ENCODE data around the gene TNFRSF18.

TNFRSF18 gene

GRCh38 chr1:1240348-1240732 is 33.9 kb upstream of the TNFRSF18 start:
- no peak for DNase-seq

- DNase-seq = no peak
Measured at GRCh38 chr1:1239614-1240347, 33.4 kb upstream of the TNFRSF18 start.

GRCh38 chr1:1239227-1239613 is 32.8 kb upstream of the TNFRSF18 start:
- no peak for DNase-seq

DNA sequence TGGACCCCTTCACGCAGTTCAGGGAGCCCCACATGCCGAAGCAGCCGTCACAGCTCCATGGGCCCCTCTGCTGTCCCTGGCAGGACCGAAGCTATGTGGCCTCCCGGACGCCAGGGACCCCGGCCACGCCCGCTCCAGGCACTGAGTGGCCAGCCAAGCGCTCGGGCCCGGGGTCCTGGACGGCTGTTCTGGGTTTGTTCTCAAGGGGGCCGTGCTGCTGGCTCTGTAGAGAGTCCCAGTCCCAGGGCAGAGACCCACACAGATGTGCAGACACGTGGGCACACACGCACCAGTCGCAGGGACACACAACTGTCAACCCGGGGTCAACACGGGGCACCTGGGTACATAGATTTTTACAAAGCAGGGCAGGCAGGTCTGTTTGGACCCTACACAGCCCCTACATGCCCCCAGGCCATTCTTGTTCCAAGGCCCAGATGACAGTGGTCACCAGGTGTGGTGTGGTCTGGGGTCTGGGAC is 32.3 kb upstream of the TNFRSF18 start:
- no peak for DNase-seq

GRCh38 chr1:1237874-1238701 is 31.7 kb upstream of the TNFRSF18 start:
- DNase-seq = no peak

DNA sequence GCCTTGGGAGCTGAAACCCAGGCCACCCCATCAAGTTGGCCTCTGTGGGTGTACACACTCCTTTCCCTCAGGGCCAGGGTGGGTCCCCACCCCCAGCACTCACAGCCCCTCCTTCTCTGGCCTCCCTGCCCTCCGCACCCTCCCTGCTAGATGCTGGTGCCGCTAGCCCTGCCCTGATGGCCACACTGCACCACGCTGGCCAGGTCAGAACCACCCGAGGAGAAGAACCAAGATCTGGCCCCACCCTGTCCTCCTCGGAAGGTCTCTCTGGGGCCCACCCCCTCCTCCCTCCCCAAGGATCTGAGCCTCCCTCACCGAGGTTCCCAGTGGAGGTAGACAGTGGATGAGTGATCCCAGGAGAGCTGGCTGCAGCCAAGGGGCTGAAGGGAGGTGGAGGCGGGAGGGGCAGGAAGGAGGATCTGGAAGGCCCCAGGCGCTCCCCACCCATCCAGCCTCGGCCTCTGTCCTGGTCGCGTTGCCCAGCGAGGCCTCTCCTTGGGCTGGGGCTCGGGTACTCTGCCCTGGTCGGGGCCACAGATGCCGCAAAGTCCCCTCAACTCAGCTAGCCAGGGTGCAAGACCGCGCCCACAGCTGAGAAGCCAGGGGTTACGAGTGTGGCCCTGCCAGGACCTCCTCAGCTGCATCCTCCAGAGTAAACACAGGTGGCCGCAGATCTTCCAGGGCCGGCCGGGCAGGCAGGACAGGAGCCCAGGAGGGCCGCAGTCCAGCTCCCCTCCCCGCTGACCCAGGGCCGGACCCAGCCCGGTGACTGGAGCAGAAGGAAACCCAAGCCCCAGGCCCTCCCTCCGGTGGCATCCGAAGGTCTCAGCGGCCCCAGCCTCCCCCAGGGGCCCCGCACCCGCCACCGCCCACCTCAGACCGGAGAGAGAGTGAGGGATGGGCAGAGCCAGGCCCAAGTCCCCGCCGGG is 30.8 kb upstream of the TNFRSF18 start:
- DNase-seq = no peak

GRCh38 chr1:1236176-1236763 is 29.9 kb upstream of the TNFRSF18 start:
- DNase-seq = no peak

DNA sequence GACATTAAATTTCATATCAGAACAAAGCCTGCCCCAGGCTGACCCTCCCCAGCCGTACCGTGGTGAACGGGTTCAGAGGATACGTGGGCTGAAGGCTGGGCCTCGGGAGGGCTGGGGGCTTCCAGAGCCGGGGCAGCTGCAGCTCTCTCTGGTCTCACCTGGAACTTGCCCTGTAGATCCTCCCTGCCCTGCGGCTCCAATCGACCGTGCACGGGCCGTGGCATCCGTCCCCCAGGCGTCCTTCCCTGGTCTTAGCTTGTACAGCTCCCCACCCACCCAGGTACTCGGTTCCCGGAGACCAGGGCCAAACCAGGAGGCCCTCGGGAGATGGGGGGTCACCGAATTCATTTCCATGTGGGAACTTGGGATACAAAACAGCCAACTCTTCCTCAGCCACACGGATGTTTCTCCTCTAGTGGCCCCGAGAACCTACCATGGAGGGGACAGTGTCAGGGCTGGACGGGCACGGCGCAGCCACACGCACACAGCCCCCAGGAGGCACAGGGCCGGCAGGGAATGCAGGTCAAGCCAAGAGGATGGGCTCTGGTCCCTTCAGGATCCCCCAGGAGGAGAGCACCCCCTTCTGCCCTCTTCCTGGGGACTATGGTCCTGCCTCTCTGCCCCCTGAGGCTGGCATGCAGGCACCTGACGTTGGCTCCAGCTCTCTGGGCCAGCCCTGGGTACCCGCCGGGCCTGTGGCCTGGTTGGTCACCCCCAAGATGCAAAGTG is 28.8 kb upstream of the TNFRSF18 start:
- DNase-seq = no peak

DNA sequence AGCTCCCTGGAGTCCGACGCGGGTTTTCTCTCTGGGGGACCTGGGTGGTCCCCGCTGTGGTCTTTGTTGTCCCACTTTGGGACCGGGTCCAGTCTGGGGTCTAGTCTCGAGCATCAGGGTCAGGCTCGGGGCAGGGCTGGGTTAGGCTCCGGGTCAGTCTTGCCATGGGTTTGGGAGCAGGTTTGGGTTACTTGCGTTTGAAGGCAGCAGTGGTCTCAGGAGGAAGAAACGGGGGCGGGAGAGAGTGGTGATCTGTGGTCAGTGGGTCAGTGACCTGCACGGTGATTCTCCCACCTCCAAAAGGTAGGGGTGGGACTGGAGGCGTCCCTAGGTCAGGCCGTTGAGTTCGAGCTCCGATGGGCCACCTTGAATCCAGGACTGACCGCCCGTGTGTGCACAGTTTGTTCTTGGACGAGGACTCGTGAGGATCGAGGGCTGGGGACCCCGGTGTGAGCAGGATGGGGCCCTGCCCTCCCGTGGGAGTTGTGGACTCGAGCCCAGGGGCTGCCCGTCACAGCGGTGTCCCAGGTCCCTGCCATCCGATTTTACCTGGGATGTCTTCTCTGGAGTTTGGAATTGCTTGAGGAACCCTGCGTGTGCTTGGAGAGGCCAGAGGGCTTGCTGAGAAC is 27.9 kb upstream of the TNFRSF18 start:
- no peak for DNase-seq

DNA sequence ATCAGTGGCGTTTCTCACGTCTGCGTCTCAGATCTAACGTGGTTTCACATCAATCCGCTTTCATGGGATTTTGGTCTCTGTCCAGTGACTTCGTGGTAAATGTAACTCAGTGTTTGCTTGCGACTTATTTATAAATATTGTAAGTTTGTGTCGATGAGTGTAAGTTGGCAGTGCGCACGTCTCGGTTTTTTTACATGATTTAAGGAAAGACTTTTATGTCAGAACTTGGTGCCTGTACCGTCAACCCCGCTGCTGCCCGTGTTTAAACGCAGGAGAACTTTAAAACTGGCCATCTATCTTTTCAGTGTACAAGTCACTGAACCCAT is 27.1 kb upstream of the TNFRSF18 start:
- DNase-seq = no peak

- no peak for DNase-seq
Measured at GRCh38 chr1:1232796-1233566, 26.6 kb upstream of the TNFRSF18 start.

DNA sequence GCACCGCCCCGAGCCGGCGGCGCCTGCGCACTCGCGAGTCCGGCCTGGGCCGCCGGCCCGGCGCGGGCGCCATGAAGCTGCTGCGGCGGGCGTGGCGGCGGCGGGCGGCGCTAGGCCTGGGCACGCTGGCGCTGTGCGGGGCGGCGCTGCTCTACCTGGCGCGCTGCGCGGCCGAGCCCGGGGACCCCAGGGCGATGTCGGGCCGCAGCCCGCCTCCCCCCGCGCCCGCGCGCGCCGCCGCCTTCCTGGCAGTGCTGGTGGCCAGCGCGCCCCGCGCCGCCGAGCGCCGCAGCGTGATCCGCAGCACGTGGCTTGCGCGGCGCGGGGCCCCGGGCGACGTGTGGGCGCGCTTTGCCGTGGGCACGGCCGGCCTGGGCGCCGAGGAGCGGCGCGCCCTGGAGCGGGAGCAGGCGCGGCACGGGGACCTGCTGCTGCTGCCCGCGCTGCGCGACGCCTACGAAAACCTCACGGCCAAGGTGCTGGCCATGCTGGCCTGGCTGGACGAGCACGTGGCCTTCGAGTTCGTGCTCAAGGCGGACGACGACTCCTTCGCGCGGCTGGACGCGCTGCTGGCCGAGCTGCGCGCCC is 25.9 kb upstream of the TNFRSF18 start, which contains the start of gene B3GALT6:
B3GALT6 (plus strand) TSS at position 30 of the 588 bp plus-strand sequence; CDS start at position 72, 42 bp downstream.
- DNase-seq = no peak

DNA sequence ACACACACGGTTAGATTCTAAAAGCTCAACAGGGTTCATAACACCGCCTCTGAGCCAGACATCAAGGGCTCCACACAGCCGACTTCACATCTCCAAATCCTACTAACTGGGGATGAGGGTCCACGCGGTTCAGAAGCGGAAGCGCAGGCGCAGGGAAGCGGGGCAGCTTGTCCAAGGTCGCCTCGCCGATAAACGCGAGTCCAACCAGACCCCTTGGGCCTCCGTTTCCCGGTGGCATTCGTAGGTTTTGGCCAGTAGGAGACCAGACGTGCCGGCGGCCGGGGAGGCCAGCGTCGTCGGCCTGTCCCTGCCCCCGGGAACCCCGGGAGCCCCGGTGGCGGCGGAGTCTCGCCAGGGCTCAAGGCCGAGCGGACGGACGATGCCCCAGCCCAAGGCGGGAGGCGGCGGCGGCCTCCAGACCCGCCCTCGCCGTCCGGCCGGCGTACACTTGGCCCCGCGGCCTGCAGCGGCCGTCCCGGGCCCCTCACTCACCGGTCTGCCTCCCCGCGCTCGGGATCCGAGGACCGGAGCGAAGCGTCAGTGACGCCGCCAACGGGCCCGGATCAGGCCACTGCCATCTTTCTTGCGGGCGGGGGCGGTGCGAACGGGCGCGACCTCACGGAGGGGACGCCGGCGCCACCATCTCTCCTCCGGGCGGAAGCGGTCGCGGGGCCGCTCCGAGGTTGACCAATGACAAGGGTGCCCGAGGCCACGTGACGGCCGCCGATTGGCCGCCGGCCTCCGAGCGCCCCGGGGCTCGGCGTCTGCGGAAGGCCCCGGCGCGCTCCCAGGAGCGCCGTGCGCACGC is 25.2 kb upstream of the TNFRSF18 start, which contains the start of gene SDF4:
SDF4 (minus strand) TSS at position 602 of the 808 bp plus-strand sequence. CDS start 3,229 bp downstream, outside the sequence.
- DNase-seq = peak; percentile 97

DNA sequence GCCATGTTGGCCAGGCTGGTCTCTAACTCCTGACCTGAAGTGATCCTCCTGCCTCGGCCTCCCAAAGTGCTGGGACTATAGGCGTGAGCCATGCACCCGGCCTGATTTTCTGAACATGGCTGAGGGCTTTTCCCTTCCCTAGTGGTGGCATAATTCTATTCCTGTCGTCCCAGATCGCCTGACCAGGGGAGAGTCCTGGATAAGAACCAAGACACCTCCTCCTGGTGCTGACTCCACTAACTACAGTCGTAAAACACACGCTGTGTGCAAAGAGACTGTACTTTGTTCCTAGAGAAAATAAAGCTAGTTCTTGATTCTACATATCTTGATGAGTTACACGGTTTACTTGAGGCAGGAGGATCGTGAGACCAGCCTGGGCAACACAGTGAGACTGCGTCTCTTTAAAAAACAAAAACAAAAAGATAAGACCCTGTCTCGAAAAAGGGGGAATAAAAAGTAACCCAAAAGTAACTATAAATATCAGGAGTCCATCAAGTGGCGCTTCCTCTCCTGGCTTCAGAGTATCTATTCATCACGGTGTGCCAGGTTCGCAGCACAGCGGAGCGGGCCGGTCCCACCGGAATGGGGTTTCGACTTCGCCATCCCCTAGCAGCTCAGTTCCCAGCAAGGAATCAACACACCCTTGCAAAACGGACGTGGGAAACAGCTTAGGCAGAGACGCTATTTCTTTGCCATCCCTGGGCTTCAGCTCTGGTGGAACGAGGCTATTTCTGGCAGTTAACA is 24.4 kb upstream of the TNFRSF18 start:
- DNase-seq = peak; percentile 68

DNA sequence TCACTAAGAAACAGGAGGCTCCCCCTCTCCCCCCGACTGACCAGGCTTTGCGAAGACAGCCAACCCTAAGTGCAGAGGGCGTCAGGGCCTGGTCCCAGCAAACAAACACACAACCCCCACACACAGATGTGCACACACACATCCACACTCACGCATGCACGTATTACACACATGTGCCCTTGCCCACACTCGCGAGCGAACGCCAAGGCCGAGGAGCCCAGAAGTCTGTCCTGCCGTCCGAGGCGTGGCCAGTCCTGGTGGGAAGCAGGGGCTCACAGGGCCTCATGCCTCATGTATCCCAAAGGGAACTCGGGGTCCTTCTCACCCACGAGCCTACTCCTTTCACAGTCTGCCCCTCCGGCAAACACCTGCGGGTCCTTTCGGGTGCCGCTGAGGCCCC is 23.4 kb upstream of the TNFRSF18 start:
- no peak for DNase-seq

DNA sequence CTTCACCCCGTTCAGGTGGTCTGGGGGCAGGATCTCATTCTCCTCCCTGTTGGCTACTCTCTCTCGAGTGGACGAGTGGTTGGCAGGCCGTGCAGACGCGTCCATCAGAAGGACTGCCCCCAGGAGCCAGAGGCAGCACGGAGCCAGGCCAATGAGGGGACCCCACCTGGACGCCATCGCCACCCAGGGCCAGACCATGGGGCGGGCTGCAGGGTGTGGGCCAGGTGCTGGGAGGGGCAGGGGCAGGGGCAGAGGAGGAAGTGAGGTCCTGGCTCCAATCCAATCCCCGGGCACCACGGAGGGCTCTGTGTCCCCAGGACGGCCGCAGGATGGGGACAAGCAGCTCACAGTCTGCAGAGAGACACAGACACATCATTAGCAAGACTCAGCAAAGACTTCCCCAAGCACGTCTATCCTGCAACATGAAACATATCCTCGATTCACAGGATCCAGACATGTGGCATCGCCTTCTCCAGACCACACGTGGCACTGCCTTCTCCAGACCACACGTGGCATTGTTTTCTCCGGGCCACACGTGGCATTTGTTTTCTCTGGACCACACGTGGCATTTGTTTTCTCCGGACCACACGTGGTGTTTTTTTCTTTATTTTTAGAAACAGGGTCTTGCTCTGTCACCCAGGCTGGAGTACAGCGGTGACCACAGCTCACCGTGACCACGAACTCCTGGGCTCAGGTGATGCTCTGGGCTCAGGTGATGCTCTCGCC is 22.4 kb upstream of the TNFRSF18 start:
- no peak for DNase-seq

- DNase-seq = no peak
Measured at GRCh38 chr1:1228187-1228586, 21.8 kb upstream of the TNFRSF18 start.

DNA sequence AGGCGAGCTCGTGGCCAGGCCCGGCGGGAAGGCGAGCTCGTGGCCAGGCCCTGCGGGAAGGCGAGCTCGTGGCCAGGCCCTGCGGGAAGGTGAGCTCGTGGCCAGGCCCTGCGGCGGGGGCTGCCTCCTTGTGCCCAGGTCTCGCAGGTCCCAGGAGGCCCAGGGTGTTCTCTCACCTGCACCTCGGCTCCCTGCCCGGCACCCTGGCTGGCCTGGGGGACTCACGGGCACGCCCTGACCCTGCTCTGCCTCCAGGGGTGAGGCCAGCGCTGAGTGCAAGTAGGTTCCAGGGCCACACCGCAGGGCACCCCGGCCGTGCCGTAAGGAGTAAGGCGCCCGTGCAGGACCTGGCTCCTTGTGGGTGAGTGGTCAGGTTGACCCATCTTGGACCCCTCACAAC is 21.0 kb upstream of the TNFRSF18 start:
- DNase-seq = no peak

Data from fibroblast of skin of right quadriceps (primary cell).